K562 (cell line): ENCODE data around the gene MBNL1. TPM values are rescaled to one million over a fixed set of nuclear protein-coding genes. Genes with fewer than 3 reads are reported as not detected.

Source experiments
- ARID3B ChIP-seq: fragments of 250-450 bp; sonication (Bioruptor Pico); IDR thresholded peaks from 2 replicates; pipeline ENCODE4 v1.4.0; 2020; ENCODE audit warnings: borderline replicate concordance
- BCL6 ChIP-seq: fragments of 250-450 bp; sonication (Bioruptor Pico); IDR thresholded peaks from 2 replicates; pipeline ENCODE4 v1.4.0; 2020
- BRD9 ChIP-seq: fragments of 450-650 bp; IDR thresholded peaks from 2 replicates; pipeline ENCODE4 v1.6.1; 2018; ENCODE audit warnings: low read depth; ENCODE audit not compliant: partially characterized antibody
- CEBPB ChIP-seq: fragments of 450-650 bp; IDR thresholded peaks from 2 replicates; pipeline ENCODE4 v1.6.1; 2016; ENCODE audit warnings: missing genetic modification characterization, missing compliant biosample characterization
- CHD1 ChIP-seq: fragments of 200-600 bp; sonication (generic); IDR thresholded peaks from one replicate; pipeline ENCODE4 v1.6.1; 2012; ENCODE audit warnings: mild to moderate bottlenecking, moderate library complexity, low read length, inconsistent platforms
- E2F1 ChIP-seq: sonication (generic); formaldehyde crosslinking; IDR thresholded peaks from 2 replicates; pipeline ENCODE4 v1.8.1; 2023; ENCODE audit warnings: mild to moderate bottlenecking, missing genetic modification reagents, moderate library complexity
- EP300 ChIP-seq: IDR thresholded peaks from 2 replicates; pipeline ENCODE4 v1.6.1; 2012; ENCODE audit warnings: low read length, improper control_type of control experiment
- HMG20A ChIP-seq: fragments of 450-650 bp; formaldehyde crosslinking; conservative IDR thresholded peaks from 2 replicates; pipeline ENCODE4 v1.4.0; 2020; ENCODE audit warnings: mild to moderate bottlenecking, mixed read lengths
- HMGN3 ChIP-seq: IDR thresholded peaks from 2 replicates; pipeline ENCODE4 v1.6.1; 2011; ENCODE audit warnings: borderline replicate concordance, low read depth, mild to moderate bottlenecking, mixed read lengths, low read length; ENCODE audit not compliant: insufficient read length; ENCODE audit errors: extremely low read depth
- LEF1 ChIP-seq: fragments of 450-650 bp; IDR thresholded peaks from 2 replicates; pipeline ENCODE4 v1.6.1; 2016; ENCODE audit warnings: mild to moderate bottlenecking
- MYNN ChIP-seq, 2 experiments: sonication (generic); formaldehyde crosslinking in 1 of 2; IDR thresholded peaks; 2 replicates each; pipeline versions ENCODE4 v1.5.0 to v1.6.1; 2016 to 2020; ENCODE audit warnings: antibody characterized with exemption in 1 of 2, missing genetic modification reagents in 1 of 2
- NCOA1 ChIP-seq: fragments of 450-650 bp; IDR thresholded peaks from 2 replicates; pipeline ENCODE4 v1.6.1; 2016; ENCODE audit warnings: low read depth
- NCOA6 ChIP-seq: fragments of 450-650 bp; IDR thresholded peaks from 2 replicates; pipeline ENCODE4 v1.6.1; 2017; ENCODE audit warnings: mild to moderate bottlenecking
- NR2C1 ChIP-seq, 2 experiments: fragments of 450-650 bp; IDR thresholded peaks; 2 replicates each; pipeline ENCODE4 v1.6.1; 2017; ENCODE audit warnings: mild to moderate bottlenecking in 2 of 2, antibody characterized with exemption in 1 of 2, inconsistent platforms in 1 of 2, missing compliant biosample characterization in 1 of 2, missing genetic modification characterization in 1 of 2
- PHF20 ChIP-seq: fragments of 450-650 bp; IDR thresholded peaks from 2 replicates; pipeline ENCODE4 v1.6.1; 2018; ENCODE audit not compliant: partially characterized antibody
- RBM39 ChIP-seq: fragments of 200-400 bp; formaldehyde crosslinking; optimal IDR thresholded peaks from 2 replicates; pipeline ENCODE3; 2018; ENCODE audit warnings: low read depth, low read length
- SMAD4 ChIP-seq: fragments of 250-450 bp; sonication (Bioruptor Pico); conservative IDR thresholded peaks from 2 replicates; pipeline ENCODE4 v1.8.0; 2021; ENCODE audit warnings: inconsistent platforms, mild to moderate bottlenecking, moderate library complexity
- SRF ChIP-seq, 2 experiments: fragments of 250-450, 450-650 bp in 1 of 2; sonication (Bioruptor Pico) in 1 of 2; sonication (generic) in 1 of 2; formaldehyde crosslinking; IDR thresholded peaks; 2 replicates each; pipeline versions ENCODE4 v1.5.0 to v1.5.1; 2020 to 2022; ENCODE audit warnings: mild to moderate bottlenecking in 1 of 2, missing genetic modification reagents in 1 of 2
- SRSF1 ChIP-seq: fragments of 200-400 bp; formaldehyde crosslinking; IDR thresholded peaks from 2 replicates; pipeline ENCODE4 v1.6.1; 2017; ENCODE audit warnings: mild to moderate bottlenecking, low read depth, low read length, moderate library complexity
- USF2 ChIP-seq: sonication (generic); formaldehyde crosslinking; IDR thresholded peaks from 2 replicates; pipeline ENCODE4 v1.5.0; 2020; ENCODE audit warnings: missing genetic modification reagents
- VEZF1 ChIP-seq: fragments of 200-800 bp; sonication (Bioruptor generic); IDR thresholded peaks from 2 replicates; pipeline ENCODE4 v1.6.1; 2017; ENCODE audit warnings: missing genetic modification characterization, missing compliant biosample characterization
- ZNF134 ChIP-seq: fragments of 250-450 bp; sonication (Bioruptor Pico); conservative IDR thresholded peaks from 2 replicates; pipeline ENCODE4 v1.4.0; 2020
- ZNF165 ChIP-seq: fragments of 250-450 bp; sonication (Bioruptor Pico); IDR thresholded peaks from 2 replicates; pipeline ENCODE4 v1.4.0; 2020; ENCODE audit warnings: borderline replicate concordance
- polyA plus RNA-seq, 8 experiments: library from polyadenylated mRNA; depleted of rRNA in 4 of 8; stranded (reverse) in 5 of 8; unstranded in 3 of 8; fragments of >200 nt; fragmentation: Nextera tagmentation in 2 of 8; fragmentation: Illumina TruSeq in 1 of 8; extraction: Ambion mirVana in 2 of 8; extraction: Trizol in 1 of 8; gene quantifications; 2 replicates each; pipeline versions ENCODE4 v1.2.1 to v1.2.3, GENCODE V29; 2011 to 2014; ENCODE audit warnings: inconsistent platforms in 1 of 8, missing spikeins in 1 of 8
- total RNA-seq, 7 experiments: library from RNA; depleted of rRNA in 6 of 7; stranded (reverse); fragments of >200 nt in 6 of 7; fragmentation: Illumina TruSeq in 2 of 7; extraction: Trizol in 2 of 7; gene quantifications; 2 replicates each; pipeline versions ENCODE4 v1.2.1 to v1.2.3, GENCODE V29; 2011 to 2021; ENCODE audit warnings: low replicate concordance in 1 of 7

MBNL1 gene
- total and polyA plus RNA-seq, 9 of the 15 experiments (the other 6 are each of a cell fraction or from before 2014, with no cell fraction given), result 70.3 to 243 (median 220) TPM

GRCh38 chr3:152319831-152320617 is 51.3 kb downstream of the MBNL1 start (continued):
- TF ChIP-seq BRD9, result no peak
- TF ChIP-seq BCL6 (CRISPR knock-in tag), result no peak
- TF ChIP-seq MYNN (IDR thresholded peaks at IDR 0.05), result peak; percentile 63
- TF ChIP-seq MYNN (CRISPR knock-in tag; IDR thresholded peaks at IDR 0.05), result no peak
- TF ChIP-seq SRF (CRISPR knock-in tag; IDR thresholded peaks at IDR 0.05), result peak in 1 of 2 experiments; percentile 33; a peak in 1 of 4 replicates
- no peak for TF ChIP-seq VEZF1 (CRISPR knock-in tag)
- TF ChIP-seq SRSF1, result no peak
- TF ChIP-seq LEF1, result peak; percentile 91
- TF ChIP-seq EP300, result peak; percentile 96
- TF ChIP-seq CEBPB (tag), result peak; percentile 86
- peak; percentile 74 for TF ChIP-seq HMGN3
- TF ChIP-seq PHF20, result no peak
- no peak for TF ChIP-seq CHD1
- no peak for TF ChIP-seq NR2C1 (IDR thresholded peaks at IDR 0.05)
- no peak for TF ChIP-seq NR2C1 (tag; IDR thresholded peaks at IDR 0.05)
- no peak for TF ChIP-seq ZNF134
- no peak for TF ChIP-seq ARID3B
- TF ChIP-seq HMG20A (CRISPR knock-in tag), result no peak
- 0 out of 2 replicates have a peak, but pooled peaks have one; percentile 40 for TF ChIP-seq NCOA1
- no peak for TF ChIP-seq USF2
- no peak for TF ChIP-seq ZNF165 (CRISPR knock-in tag)
- TF ChIP-seq E2F1 (CRISPR knock-in tag), result no peak
- no peak for TF ChIP-seq RBM39
- no peak for TF ChIP-seq NCOA6
- peak; percentile 71 for TF ChIP-seq SMAD4 (CRISPR knock-in tag)
